Superior temporal gyrus (tissue), 1 donor: ENCODE measurements around the gene EML6.
"Not testable (repeated sequence)": the region's sequence is repeated elsewhere in the genome, so short reads cannot be mapped to it uniquely, and the experiment has no call there.

Experiments
- DNase-seq: peaks from one replicate; pipeline ENCODE4 v3.0.0-alpha.2; 2016; ENCODE audit errors: extremely low spot score

EML6 gene

GRCh38 chr2:54965425-54965824, 242.0 kb downstream of the EML6 start:
- no peak for DNase-seq

- peak; percentile 40 for DNase-seq
Measured at GRCh38 chr2:54966165-54966832, 242.8 kb downstream of the EML6 start.

- no peak for DNase-seq
Measured at GRCh38 chr2:54966837-54967236, 243.4 kb downstream of the EML6 start.

GRCh38 chr2:54967269-54967668, 243.8 kb downstream of the EML6 start:
- DNase-seq: peak; percentile 45

GRCh38 chr2:54967759-54968365, 244.4 kb downstream of the EML6 start:
- peak; percentile 45 for DNase-seq

GRCh38 chr2:54968561-54969218, 245.2 kb downstream of the EML6 start:
- no peak for DNase-seq

- DNase-seq: no peak
Measured at GRCh38 chr2:54969295-54969939, 246.0 kb downstream of the EML6 start.

GRCh38 chr2:54969940-54970338, 246.5 kb downstream of the EML6 start:
- DNase-seq: no peak

- no peak for DNase-seq
Measured at GRCh38 chr2:54975175-54975574, 251.7 kb downstream of the EML6 start.

GRCh38 chr2:54975598-54976492, 252.4 kb downstream of the EML6 start:
- peak; percentile 20 for DNase-seq

GRCh38 chr2:54977149-54977548, 253.7 kb downstream of the EML6 start:
- DNase-seq: peak; percentile 42

GRCh38 chr2:54979321-54980044, 256.0 kb downstream of the EML6 start:
- peak; percentile 56 for DNase-seq

GRCh38 chr2:54981385-54981784, 257.9 kb downstream of the EML6 start:
- no peak for DNase-seq

GRCh38 chr2:54983345-54984220, 260.1 kb downstream of the EML6 start:
- DNase-seq: no peak

GRCh38 chr2:54984476-54984875, 261.0 kb downstream of the EML6 start:
- no peak for DNase-seq

GRCh38 chr2:54986264-54986663, 262.8 kb downstream of the EML6 start:
- DNase-seq: no peak

GRCh38 chr2:54988612-54989011, 265.1 kb downstream of the EML6 start:
- no peak for DNase-seq

GRCh38 chr2:54990694-54991093, 267.2 kb downstream of the EML6 start:
- not testable (repeated sequence) for DNase-seq

- no peak for DNase-seq
Measured at GRCh38 chr2:54995553-54995952, 272.1 kb downstream of the EML6 start.

- DNase-seq: no peak
Measured at GRCh38 chr2:54997826-54998225, 274.4 kb downstream of the EML6 start.
